ENCODE data around the gene SCN1B. TPM values are rescaled to one million over a fixed set of nuclear protein-coding genes. Genes with fewer than 3 reads are reported as not detected.
"Not testable (repeated sequence)": the region's sequence is repeated elsewhere in the genome, so short reads cannot be mapped to it uniquely, and the experiment has no call there.

The SCN1B gene
- total and polyA plus RNA-seq, 10 of the 15 experiments (the other 5 are each of a cell fraction or from before 2014, with no cell fraction given) = 0.04 to 0.54 (median 0.11) TPM; not detected in 3

DNA sequence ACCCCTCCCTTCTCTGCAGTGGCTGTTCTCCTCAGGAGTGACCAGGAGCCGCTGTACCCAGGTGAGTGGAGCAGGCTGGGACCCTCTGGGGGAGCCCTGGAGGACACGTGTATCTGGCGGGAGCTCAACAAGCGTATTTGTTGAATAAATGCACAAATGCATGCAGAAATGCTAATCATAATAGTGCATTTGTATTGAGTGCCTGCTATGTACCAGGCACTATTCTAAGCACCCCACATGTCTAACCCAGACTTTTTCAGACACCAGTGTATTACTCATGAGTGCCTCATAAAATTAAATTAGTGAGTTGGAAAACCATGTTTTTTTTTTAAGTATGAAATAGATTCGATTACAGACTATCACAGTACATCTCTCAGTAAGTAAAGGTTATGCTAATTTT lies 19.2 kb downstream of the SCN1B start:
- Histone ChIP-seq H3K36me3 (ENCODE audit: control insufficient read depth in 2 of 2, insufficient read depth in 2 of 2, low read length in 1 of 2) (no peaks in the 10 kb centered on the region), H3K27ac (ENCODE audit: control insufficient read depth, insufficient read depth) (no peak overlapping the region), H3K27me3 (replicated peaks in 1 of 2; ENCODE audit: control insufficient read depth in 2 of 2, insufficient read depth in 2 of 2, low read length in 1 of 2) (no peaks in the 10 kb centered on the region), H3K4me2 (ENCODE audit: control insufficient read depth, insufficient read depth) (no peak overlapping the region), H3K9ac (ENCODE audit: control insufficient read depth, insufficient read depth, low read length) (no peak overlapping the region), H3K79me2 (ENCODE audit: control insufficient read depth, insufficient read depth, low read length) (no peaks in the 10 kb centered on the region), H2AFZ (ENCODE audit: control insufficient read depth, low read depth, low read length) (no peak overlapping the region), H4K20me1 (ENCODE audit: control insufficient read depth, insufficient read depth) (no peaks in the 10 kb centered on the region), H3K4me3 (no peak overlapping the region), H3K4me1 (ENCODE audit: control insufficient read depth, insufficient read depth, low read length) (no peaks in the 10 kb centered on the region), H3K9me3 (replicated peaks; ENCODE audit: control insufficient read depth, insufficient read depth, low read length) (no peaks in the 10 kb centered on the region)
- no TSS peak for BruUV-seq (replicated peaks)
- ATAC-seq = no peak
- no peak for FAIRE-seq
- DNase-seq (ENCODE audit: low read depth, low spot score) = no peak
- TF ChIP-seq SREBF2 (IDR thresholded peaks at IDR 0.05; ENCODE audit: low read length) (no peak), NR2F1 (conservative IDR thresholded peaks at IDR 0.05) (no peak), E2F4 (IDR thresholded peaks at IDR 0.05; ENCODE audit: low read depth, low read length) (no peak), KDM1A (IDR thresholded peaks at IDR 0.05; ENCODE audit: borderline replicate concordance) (no peak), BRCA1 (IDR thresholded peaks at IDR 0.05; ENCODE audit: low read depth, low read length) (no peak), YBX1 (IDR thresholded peaks at IDR 0.05) (no peak), NFIC (IDR thresholded peaks at IDR 0.05; ENCODE audit: low read depth, low read length) (no peak), CREB1 (IDR thresholded peaks at IDR 0.05; ENCODE audit: low read depth) (no peak), SIX5 (IDR thresholded peaks at IDR 0.05; ENCODE audit: low read depth, low read length, severe bottlenecking) (no peak), MYC (IDR thresholded peaks at IDR 0.05; ENCODE audit: insufficient read depth, insufficient read length, insufficient replicate concordance, low read length, severe bottlenecking) (no peak), STAT3 (IDR thresholded peaks at IDR 0.05; ENCODE audit: low read depth, low read length) (no peak), HCFC1 (IDR thresholded peaks at IDR 0.05; ENCODE audit: low read length) (no peak), RB1 (IDR thresholded peaks at IDR 0.05; ENCODE audit: borderline replicate concordance) (no peak)
- TF ChIP-seq, protein P1, sequence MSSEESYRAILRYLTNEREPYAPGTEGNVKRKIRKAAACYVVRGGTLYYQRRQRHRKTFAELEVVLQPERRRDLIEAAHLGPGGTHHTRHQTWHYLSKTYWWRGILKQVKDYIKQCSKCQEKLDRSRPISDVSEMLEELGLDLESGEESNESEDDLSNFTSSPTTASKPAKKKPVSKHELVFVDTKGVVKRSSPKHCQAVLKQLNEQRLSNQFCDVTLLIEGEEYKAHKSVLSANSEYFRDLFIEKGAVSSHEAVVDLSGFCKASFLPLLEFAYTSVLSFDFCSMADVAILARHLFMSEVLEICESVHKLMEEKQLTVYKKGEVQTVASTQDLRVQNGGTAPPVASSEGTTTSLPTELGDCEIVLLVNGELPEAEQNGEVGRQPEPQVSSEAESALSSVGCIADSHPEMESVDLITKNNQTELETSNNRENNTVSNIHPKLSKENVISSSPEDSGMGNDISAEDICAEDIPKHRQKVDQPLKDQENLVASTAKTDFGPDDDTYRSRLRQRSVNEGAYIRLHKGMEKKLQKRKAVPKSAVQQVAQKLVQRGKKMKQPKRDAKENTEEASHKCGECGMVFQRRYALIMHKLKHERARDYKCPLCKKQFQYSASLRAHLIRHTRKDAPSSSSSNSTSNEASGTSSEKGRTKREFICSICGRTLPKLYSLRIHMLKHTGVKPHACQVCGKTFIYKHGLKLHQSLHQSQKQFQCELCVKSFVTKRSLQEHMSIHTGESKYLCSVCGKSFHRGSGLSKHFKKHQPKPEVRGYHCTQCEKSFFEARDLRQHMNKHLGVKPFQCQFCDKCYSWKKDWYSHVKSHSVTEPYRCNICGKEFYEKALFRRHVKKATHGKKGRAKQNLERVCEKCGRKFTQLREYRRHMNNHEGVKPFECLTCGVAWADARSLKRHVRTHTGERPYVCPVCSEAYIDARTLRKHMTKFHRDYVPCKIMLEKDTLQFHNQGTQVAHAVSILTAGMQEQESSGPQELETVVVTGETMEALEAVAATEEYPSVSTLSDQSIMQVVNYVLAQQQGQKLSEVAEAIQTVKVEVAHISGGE (CRISPR knock-in tag; IDR thresholded peaks at IDR 0.05) = no peak
- SMC1A ChIA-PET (ENCODE audit: uncharacterized antibody, unreplicated experiment) = interaction anchor here (1.3 kb wide), 1 partner anchor 17 kb away, joined by 3 read pairs; no protein-coding TSS in a partner anchor
- in situ Hi-C loops (cut with MboI) (no loop called here), intact Hi-C loops (cut with micrococcal nuclease; ENCODE audit: unreplicated experiment) (no loop called here)
- WGBS (ENCODE audit: insufficient coverage, insufficient replicate concordance, low lambda C conversion rate, missing lambda C conversion rate) = 17% methylated on average over 5 of the region's 5 CpGs
- RAD21 ChIA-PET (ENCODE audit: unreplicated experiment) = interaction anchor here (1.7 kb wide), 1 partner anchor 17 kb away, joined by 7 read pairs; no protein-coding TSS in a partner anchor
- CTCF ChIA-PET = interaction anchor here (1.3 to 3.9 kb wide), 4 partner anchors 9 to 86 kb away, joined by 4 to 20 read pairs (median 6); partner anchors contain the start of gene LGI4
- POLR2A ChIA-PET = interaction anchor here (0.9 kb wide), 1 partner anchor 9 kb away, joined by 4 read pairs; no protein-coding TSS in a partner anchor

- H3K4me1 ChIP-seq (ENCODE audit: control insufficient read depth, insufficient read depth, low read length); H3K79me2 ChIP-seq (ENCODE audit: control insufficient read depth, insufficient read depth, low read length); H3K4me2 ChIP-seq (ENCODE audit: control insufficient read depth, insufficient read depth); H2AFZ ChIP-seq (ENCODE audit: control insufficient read depth, low read depth, low read length); H3K4me3 ChIP-seq; H3K9ac ChIP-seq (ENCODE audit: control insufficient read depth, insufficient read depth, low read length); intact Hi-C loops (cut with micrococcal nuclease; ENCODE audit: unreplicated experiment); H3K36me3 ChIP-seq (ENCODE audit: control insufficient read depth in 2 of 2, insufficient read depth in 2 of 2, low read length in 1 of 2); BruUV-seq (replicated peaks); H4K20me1 ChIP-seq (ENCODE audit: control insufficient read depth, insufficient read depth); RAD21 ChIA-PET (ENCODE audit: unreplicated experiment); in situ Hi-C loops (cut with MboI); FAIRE-seq; ATAC-seq; H3K27ac ChIP-seq (ENCODE audit: control insufficient read depth, insufficient read depth); POLR2A ChIA-PET; H3K27me3 ChIP-seq (replicated peaks in 1 of 2; ENCODE audit: control insufficient read depth in 2 of 2, insufficient read depth in 2 of 2, low read length in 1 of 2); DNase-seq (ENCODE audit: low read depth, low spot score); H3K9me3 ChIP-seq (replicated peaks; ENCODE audit: control insufficient read depth, insufficient read depth, low read length): not testable (repeated sequence)
- SMC1A ChIA-PET (ENCODE audit: uncharacterized antibody, unreplicated experiment) = interaction anchor here (1.3 kb wide), 1 partner anchor 16 kb away, joined by 3 read pairs; no protein-coding TSS in a partner anchor
- WGBS (ENCODE audit: insufficient coverage, insufficient replicate concordance, low lambda C conversion rate, missing lambda C conversion rate) = 100% methylated on average over 2 of the region's 2 CpGs
- CTCF ChIA-PET = interaction anchor here (1.1 to 1.5 kb wide), 2 partner anchors 16 to 41 kb away, joined by 3 to 4 read pairs; no protein-coding TSS in a partner anchor
These were observed 20.4 kb downstream of the SCN1B start for GRCh38 chr19:35050662-35051061.
